ENCODE data around the gene SLC9A8.
"Not testable (repeated sequence)": the region's sequence is repeated elsewhere in the genome, so short reads cannot be mapped to it uniquely, and the experiment has no call there.

Gene SLC9A8

DNA sequence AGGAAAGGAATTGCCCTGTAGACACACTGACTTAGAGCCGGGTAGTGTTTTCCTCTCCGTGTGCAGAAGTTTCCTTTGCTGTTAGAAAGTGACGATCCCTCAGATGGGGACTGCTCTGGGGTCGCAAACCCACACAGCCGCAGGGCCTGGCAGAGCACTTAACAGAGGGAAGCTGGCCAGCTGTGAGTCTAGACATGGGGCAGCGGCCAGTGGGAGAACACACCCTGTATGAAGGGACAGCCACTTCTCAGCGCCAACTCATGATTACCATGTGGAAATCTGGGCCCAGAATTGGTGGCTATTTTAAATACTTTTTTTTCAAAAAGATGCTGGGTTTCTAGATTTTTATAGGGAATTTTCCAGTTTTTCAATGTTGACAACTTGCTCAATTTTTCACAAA is 39.4 kb downstream of the SLC9A8 start:
- DNase-seq = peak in 7 of 14 donors; percentile 5 to 36 (median 27)

DNA sequence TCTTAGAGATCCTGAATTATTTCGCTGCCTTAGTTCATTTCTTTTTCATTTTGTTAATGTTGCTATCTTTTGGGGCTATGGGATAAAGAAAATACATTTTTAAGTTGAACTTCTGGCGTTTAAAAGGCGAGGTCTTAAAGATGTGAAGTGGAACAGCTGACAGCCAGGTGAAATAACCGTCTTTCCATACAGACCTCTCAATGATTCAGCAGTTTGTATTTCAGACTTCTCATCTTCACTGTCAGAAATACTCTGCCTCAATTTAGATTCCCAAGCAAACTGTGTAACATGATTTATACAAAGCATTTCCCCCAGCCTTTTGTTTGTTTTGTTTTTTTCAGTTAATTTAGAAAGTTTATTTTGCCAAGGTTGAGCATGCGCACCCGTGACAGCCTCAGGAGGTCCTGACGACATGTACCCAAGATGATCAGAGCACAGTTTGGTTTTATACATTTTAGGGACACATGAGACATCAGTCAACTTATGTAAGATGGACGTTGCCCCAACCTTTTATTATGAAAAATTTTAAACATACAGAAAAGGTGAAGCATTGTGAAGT is 40.0 kb downstream of the SLC9A8 start:
- DNase-seq = no peak

DNA sequence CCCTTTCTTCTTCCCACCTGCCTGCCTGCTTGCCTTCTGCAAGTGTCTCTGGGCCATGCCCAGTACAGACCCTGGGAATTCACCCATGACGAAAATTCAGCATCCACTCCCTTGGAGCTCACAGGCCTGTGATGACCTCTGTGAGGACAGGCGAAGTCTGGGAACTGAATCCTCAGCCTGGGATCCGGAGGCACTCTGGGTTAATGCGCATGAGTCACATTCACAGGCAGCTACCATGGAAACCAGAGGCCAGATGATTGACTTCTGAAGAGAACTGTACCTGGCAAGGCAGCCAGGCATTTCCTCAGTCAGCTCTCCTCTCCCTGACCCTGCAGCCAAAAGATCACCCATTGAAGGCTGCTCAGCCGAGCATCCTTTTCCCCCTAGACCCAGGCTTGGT is 41.0 kb downstream of the SLC9A8 start:
- peak in 2 of 14 donors; percentile 12 to 76 for DNase-seq

DNA sequence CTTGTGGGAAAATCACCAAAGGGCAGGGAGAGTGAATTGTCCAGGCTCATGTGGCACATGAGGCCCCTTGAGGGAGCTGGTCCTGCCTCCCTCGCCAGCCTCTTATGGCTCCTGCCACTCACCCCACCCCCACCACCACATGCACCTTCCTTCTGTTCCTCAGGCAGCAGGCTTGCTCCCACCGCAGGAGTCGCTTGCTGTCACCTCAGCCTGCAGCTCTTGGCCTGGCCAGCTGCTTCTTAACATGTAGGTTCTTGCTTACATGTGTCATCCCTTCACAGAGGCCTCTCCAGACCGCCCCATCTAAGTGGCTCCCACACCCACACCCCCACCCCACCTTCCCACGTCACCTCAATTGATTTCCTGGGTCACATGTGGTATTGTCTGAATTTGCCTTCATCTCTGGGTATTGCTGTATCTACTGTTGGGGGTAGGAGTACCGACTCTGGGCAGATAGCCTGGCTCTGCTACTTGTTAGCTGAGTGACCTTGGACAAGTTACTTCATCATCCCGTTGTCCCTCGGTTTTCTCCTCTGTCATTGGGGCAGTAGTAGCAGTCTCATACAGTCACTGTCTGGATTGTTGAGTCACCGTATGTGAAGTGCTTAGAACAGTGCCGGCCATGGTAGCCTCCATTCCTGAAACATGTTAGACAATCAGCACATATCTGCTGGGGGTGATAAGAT is 41.7 kb downstream of the SLC9A8 start:
- DNase-seq = peak in 1 of 14 donors; percentile 47

DNA sequence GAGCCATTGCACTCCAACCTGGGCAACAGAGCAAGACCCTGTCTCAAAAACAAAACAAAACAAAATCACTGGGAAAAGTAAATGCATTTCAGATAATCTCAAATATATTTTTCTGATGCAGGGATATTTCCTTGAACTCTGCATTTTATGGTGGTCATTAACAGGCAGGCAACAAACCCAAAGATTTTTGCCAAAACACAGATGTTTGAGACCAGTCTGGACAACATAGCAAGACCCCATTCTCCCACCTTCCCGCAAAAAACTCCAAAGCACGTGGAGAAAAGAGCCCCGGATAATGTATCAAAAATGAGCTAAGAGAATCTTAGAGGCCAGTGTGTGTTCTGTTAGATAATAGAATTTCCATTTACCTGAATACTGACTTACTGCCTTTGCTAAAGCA is 44.3 kb downstream of the SLC9A8 start:
- no peak for DNase-seq

DNA sequence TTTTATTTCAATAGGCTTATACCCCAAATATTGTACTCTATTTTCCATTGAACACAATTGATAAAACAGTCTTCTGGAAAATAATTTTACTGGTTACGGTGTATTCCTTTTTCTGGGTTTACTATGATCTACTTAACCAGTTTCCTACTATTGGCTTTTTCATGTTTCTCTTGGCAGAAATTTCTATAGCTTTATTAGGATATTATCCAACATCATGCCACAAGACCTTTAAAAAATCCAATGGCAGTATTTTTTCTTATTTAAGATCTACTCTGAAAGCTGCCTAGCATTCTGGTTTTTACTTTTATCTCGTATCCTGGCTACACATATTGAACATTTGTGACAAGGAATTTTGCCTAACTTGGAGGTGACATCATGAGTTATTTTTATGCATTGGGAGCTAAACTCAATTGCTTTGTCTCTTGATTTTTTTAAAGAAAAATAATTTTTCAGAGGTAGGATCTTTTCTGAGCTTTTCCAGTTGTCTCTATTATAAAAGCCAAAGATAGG is 45.5 kb downstream of the SLC9A8 start:
- DNase-seq = no peak

DNA sequence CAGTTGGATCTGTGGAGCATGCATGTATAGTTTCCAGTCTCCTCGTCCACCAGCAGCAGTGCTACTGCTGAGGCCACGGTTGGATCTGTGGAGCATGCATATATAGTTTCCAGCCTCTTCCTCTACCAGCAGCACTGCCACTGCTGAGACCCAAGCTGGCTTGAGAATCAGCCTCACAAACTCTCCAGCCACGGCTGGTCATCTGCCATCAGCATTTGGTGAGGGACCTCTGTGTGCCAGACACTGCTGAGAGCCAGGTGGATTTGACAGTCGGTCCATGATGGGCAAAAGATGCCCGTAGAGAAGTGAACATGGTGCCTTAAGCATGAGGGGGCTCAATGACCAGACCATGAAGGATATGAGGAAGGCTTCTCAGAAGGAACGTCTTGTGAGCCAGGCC is 46.4 kb downstream of the SLC9A8 start:
- DNase-seq = peak in 3 of 14 donors; percentile 42 to 98 (median 64)

DNA sequence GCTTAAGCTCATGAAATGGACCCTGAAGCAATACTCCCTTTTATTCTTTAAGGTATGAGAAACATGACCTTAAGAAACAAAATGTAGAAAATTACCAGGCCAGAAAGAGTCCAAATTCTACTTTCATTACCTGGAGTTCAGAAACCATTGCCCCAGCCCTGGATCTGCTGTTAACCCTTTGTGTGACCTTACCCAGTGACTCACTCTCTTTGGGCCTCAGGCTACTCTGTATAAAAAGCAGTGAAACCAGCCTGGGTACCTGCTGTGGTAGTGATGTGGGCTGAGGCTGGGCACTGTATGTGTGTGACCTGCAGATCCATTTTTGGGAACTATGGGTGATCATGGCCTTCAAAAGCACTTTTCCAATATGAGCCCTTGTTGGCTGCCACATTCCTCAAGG is 47.2 kb downstream of the SLC9A8 start:
- no peak for DNase-seq

DNA sequence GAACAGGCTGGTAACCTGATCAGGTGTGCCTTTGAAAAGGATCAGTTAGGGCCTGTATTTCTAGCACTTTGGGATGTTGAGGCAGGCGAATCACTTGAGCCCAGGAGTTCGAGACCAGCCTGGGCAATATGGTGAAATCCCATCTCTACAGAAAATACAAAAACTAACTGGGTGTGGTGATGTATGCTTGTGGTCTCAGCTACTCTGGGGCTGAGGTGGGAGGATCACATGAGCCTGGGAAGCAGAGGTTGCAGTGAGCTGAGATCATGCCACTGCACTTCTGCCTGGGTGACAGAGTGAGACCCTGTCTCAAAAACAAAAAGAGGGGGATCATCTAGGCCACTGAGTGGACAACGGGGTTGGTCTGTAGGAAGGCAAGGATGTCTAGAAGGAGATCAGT is 48.6 kb downstream of the SLC9A8 start:
- not testable (repeated sequence) for DNase-seq

DNA sequence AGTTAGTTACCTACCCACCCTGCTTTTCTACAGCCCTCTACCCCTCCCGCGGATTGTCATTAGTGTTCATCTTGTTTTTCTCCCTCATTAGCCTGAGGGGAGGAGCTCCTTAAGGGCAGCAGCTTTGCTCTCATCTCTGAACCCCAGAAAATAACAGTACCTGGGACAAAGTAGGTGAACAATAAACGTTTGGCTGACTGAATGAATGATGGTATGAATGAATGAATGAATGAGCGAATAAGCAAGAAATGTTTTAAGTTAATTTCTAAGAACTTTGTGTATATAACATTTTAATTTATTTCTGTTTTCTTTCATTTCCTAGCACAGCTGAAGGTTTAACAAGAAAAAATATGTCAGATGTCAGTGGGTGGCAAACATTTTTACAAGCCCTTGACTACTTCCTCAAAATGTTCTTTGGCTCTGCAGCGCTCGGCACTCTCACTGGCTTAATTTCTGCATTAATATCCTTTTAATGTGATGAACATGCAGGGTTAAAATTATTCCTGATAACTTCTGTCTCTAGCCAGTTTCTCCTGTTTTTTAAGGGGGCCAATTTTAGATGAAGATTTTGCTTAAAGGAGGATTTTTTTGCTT is 50.1 kb downstream of the SLC9A8 start:
- peak in 1 of 14 donors; percentile 41 for DNase-seq

DNA sequence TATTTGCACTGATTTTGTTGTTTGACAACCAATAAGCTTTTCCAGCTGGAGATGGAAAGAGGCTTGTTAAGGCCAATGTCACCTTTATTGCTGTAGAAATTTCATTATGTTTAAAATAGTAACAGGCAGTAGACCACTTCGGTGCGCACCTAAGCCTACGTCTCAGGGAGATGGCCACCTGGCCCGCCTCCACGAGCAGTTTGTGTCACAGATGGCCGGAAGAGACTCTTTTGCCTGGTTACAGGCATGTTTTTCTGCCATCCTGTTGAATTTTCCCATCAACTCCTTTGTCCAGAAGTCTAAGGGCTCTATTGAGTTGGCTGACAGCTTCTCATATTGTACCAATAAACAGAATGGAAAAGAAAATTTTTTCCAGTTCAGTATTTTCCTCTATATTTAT is 51.0 kb downstream of the SLC9A8 start:
- DNase-seq = peak in 1 of 14 donors; percentile 90

DNA sequence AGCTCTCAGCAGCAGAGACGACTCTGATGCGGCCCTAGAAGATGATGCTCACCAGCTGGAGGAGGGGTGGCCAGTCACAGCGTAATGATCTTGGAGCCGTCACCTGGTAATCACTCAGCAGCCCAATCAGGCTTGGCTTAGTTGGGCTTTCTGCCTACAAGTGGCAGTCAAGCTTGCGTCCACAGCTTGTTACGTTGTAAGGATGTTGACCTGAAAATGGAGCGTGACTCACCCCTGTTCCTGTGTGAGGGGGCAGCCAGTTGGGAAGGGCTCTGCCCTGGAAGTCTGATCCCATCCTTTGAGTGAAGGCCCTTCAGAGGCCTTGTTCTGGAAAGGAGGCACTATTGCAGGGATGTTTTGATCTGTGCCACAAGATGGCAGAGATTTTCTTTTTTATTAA is 52.9 kb downstream of the SLC9A8 start:
- no peak for DNase-seq

DNA sequence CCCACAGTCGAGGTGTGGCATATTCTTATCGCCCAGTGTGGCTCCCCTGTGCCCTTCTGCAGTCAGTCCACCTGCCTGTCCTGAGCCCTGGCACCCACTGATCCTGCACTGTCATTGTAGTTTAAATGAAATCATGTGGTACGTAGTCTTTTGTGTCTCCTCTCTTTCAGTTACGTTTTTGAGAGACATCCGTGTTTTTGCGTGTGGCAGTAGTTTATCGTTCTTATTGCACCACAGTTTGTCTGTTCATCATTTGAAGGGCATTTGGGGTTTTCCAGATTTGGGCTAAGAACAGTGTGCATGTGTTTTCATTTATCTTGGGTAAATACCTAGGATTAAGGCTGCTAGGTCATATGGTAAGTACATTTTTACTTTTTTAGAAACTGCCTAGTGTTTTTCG is 53.4 kb downstream of the SLC9A8 start:
- no peak for DNase-seq

DNA sequence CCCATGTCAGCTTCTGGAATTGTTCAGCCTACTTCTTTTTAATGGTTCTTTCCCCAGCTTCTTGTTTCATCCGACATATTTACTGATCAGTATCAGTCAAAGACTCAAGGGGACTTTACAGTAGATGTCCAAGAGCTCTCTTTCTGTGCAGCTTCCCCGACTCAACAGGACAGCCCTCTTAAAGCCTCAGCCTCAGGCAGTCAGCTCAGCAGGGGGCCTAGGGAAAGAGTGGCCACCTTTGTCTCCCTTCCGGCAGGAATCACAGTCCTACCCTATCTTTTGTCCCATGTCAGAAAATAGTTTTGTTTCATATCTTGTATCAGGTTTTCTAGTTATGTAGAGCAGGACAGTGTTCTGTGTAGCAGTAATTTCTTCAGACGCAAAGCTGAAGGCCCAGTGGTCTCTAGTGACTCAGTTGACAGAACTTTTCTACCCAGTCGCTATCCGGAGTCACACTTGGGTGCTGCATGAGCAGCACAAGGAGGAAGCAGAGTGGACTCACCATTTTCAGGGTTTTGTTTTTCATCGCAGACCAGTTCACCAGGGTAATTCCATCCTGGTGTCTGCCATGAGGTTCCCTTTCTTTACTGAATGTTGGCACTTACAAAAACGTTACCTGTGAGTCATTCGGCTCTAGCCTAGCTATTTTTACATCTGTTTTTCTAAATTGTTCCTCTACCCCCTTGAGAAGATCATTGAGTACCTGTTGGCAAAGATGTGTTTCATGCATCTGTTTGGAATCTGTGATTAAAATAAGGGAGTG is 55.0 kb downstream of the SLC9A8 start:
- DNase-seq = no peak

DNA sequence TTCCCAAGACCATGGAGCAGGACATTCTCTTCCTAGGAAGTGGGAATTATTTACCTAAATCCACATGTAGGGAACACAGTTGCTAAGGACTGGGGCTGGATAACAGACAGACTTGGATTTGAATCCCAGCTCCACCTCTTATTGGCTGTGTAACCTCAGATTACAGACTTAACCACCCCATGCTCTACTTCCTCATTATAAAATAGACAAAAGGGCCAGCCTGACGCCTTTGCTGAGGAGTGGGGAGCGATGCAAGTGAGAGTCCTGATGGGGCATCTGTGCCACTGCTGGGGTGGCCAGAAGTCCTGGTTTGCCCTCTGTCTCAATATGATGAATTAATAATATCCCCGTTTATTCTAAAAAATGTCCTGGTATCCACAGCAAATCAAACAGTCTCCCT is 55.9 kb downstream of the SLC9A8 start:
- no peak for DNase-seq

DNA sequence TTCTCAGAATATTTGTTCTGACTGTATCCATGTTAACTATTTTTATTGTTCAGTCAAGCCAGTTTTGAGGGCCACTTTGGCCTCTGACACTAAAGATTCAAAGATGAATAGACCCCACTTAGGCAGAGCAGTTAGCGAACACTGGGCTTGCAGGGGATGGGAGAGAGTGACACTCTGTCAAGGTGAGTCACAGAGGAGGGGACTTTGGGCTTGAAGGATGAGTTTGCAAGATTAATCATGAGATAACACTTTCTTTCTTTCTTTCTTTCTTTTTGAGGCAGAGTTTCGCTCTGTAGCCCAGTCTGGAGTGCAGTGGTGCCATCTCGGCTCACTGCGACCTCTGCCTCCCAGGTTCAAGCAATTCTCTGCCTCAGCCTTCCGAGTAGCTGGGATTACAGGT is 56.3 kb downstream of the SLC9A8 start:
- DNase-seq = no peak

DNA sequence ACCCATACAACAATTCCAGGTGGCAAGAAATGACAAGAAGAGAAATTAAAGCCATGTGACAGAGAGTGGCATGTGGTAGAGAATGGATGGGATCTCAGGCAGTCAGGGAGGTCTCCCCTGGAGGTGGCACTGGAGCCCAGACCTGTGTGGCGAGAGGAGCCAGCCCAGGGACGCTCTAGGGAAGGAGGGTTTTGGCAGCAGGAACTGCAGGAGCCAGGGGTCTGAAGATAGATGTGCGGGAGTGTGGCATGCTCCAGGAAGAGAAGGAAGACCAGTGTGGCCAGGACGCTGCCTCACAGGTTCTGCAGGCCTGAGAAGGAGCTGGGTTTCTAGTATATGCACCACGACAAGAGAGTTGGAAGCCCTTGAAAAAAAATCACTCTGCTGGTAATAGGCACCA is 57.6 kb downstream of the SLC9A8 start:
- no peak for DNase-seq

DNA sequence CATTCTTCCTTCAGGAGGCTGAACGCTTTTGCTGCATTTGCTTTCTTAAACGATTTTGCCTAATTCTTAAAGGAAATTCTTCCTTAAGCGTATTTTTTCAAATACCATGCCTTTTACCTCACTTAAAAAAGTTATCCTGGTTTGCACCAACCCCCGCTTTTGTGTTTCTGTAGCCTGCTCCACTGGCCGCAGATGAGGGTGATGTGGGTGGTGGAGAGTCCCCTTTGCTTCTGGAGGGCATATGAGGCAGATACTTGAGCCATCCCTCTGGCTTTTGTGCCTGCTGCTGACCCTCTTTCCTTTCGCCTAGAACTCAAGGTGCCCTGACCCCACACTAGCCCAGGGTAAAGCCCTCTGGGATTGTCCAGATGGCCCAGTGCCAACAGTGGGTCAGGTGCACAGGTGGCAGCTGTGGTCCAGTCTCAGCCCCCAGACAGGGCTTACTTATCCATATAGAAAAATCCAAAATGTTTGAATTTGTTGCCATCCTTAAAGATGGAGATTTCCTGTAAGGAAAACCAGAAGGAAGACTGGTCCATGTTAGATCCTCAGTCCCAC is 58.8 kb downstream of the SLC9A8 start:
- DNase-seq = no peak

DNA sequence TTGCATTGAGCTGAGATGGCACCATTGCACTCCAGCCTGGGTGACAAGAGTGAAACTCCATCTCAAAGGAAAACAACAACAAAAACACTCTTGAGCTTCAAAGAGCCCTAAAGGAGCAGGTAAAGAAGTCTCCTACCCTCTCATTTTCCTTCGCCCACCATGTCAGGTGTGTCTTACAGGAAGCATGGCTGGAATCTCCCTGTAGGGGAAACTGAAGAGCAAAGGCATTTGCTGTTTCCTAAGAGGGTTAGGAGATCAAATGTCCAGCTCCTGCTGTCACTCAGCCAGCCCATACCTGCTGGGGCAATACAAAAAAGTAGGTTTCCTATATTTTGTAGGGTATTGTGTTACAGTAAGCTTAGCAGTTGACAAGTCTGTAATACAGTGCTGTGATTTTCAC is 59.4 kb downstream of the SLC9A8 start:
- no peak for DNase-seq

DNA sequence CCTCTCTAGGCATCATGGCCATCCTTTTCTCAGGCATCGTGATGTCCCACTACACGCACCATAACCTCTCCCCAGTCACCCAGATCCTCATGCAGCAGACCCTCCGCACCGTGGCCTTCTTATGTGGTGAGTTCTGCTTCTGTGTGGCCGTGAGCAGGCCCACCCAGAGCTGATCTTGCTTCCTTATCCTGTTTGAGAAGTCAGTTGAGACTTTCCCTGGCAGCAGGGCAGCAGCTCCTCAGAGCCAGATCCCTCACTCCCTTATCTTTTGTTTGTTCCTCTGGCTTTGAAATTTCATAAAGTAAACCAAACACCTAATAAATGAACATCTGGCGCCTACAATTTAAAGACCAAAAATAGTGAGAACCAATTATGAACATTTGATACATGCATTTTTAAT is 62.1 kb downstream of the SLC9A8 start:
- DNase-seq = no peak

DNA sequence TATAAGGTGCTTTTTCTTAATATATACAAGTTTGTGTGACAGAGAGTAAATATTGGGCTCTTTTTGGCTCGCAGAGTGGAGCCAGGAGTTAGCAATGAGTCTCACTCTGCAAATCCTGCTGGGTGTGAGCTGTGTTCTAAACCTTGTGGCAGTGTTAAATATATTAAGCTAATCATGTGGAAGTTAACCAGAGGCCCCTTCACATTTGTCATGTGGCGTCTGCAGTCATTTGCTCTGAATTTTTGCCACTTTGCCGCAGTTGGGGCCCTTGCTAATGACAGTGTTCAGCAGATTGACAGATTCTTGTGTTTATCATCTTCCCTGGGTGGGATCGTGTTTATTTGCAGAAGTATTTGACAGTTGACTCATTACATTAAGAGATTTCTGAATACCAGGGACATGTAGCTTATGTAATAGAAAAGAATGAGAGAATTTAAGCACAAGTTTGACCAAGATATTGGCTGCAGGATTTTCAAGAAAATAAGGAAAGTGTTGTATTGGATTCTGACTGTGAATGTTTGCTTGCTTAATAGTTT is 64.8 kb downstream of the SLC9A8 start:
- no peak for DNase-seq

DNA sequence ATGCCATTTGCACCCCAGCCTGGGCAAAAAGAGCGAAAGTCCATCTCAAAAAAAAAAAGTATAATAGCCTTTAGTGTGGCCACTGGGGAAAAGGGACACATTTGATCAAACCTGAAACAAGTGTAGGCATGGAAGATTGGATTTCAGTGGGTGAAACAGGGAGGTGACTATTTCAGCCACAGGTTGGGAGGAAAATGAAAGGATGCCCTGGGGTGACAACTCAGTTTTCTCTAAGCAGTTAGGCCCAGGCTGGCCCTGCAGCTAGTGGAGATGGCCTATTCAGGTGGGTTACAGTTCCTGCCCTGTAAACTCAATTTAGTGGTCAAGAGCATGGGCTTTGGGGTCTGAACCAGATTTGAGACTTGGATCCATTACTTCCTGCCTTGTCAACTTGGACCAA is 66.3 kb downstream of the SLC9A8 start:
- DNase-seq = no peak

DNA sequence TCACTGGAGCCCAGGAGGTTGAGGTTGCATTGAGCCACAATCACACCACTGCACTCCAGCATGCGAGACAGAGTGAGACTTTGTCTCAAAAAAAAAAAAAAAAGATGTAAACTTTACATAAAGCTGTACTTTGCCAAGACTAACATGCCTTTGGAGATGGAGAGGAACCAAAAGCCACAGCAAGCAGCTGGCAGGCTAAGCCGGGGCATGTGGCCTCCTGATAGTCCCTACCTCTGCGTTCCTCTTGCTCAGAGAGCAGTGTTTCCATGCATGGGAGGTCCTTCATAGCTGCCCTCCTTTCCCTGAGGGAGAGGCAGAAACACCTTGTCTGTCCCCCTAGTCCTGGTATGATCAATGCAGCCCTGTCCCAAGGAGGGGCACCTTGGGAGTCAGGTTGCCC is 67.5 kb downstream of the SLC9A8 start:
- DNase-seq = no peak

Data from C1 segment of cervical spinal cord (tissue), 14 donors.